Breast epithelium (tissue), 4 donors: ENCODE measurements around the gene PRKAR1B. TPM values are rescaled to one million over a fixed set of nuclear protein-coding genes. Genes with fewer than 3 reads are reported as not detected.

Source experiments
- DNase-seq, 2 donors: peaks; one replicate each; pipeline ENCODE4 v3.0.0-alpha.2; 2019; ENCODE audit warnings: low spot score in 2 of 2
- H3K27ac ChIP-seq, 2 donors: fragments of 200-600 bp; sonication (generic) in 1 of 2; one replicate each; pipeline ENCODE4 v1.5.1; 2016 to 2019; ENCODE audit warnings: mild to moderate bottlenecking in 1 of 2
- H3K27me3 ChIP-seq, 2 donors: fragments of 200-600 bp; sonication (generic) in 1 of 2; one replicate each; pipeline versions ENCODE4 v1.5.1 to v1.6.0; 2017 to 2019; ENCODE audit warnings: control low read depth in 1 of 2, mild to moderate bottlenecking in 1 of 2
- H3K36me3 ChIP-seq: fragments of 200-600 bp; one replicate; pipeline ENCODE4 v1.5.1; 2019
- H3K4me1 ChIP-seq, 2 donors: fragments of 200-600 bp; sonication (generic); one replicate each; pipeline ENCODE4 v1.5.1; 2016 to 2019; ENCODE audit warnings: control low read depth in 1 of 2
- H3K4me3 ChIP-seq, 3 donors: fragments of 200-600 bp; sonication (generic); 1 replicate in 2 of 3; 2 replicates in 1 of 3; pipeline ENCODE4 v1.5.1; 2016 to 2019; ENCODE audit warnings: mild to moderate bottlenecking in 3 of 3, moderate library complexity in 2 of 3
- H3K9me3 ChIP-seq, 2 donors: fragments of 200-600 bp; sonication (generic) in 1 of 2; one replicate each; pipeline ENCODE4 v1.5.1; 2016 to 2019; ENCODE audit warnings: control low read depth in 1 of 2
- POLR2A ChIP-seq: fragments of 450-650 bp; IDR thresholded peaks from one replicate; pipeline ENCODE4 v1.6.1; 2016; ENCODE audit warnings: antibody characterized with exemption, mild to moderate bottlenecking, moderate library complexity
- POLR2AphosphoS5 ChIP-seq, 3 donors: sonication (generic); formaldehyde crosslinking; IDR thresholded peaks; one replicate each; pipeline ENCODE4 v1.6.1; 2017; ENCODE audit warnings: antibody characterized with exemption in 3 of 3
- intact Hi-C: fragments of 100-400 bp; cut with DNase I; formaldehyde crosslinking; loops from one replicate; pipeline ENCODE4 v1.15.1; 2023; ENCODE audit warnings: low total_unique reads
- total RNA-seq, 3 donors: library from RNA; depleted of rRNA; stranded (reverse); fragments of >200 nt; gene quantifications; one replicate each; pipeline ENCODE4 v1.1.0, GENCODE V29; 2016
- TF ChIP-seq, protein P1 (sequence below), 3 donors: fragments of 450-650 bp; IDR thresholded peaks; one replicate each; pipeline ENCODE4 v1.5.1; 2016 to 2017; ENCODE audit warnings: antibody characterized with exemption in 3 of 3, mild to moderate bottlenecking in 3 of 3, moderate library complexity in 3 of 3

The PRKAR1B gene
- 10 to 100 TPM in 1 of 3 donors, 1 to 10 TPM in 2; 3.7 to 10.5 (median 7.9) TPM for total RNA-seq

DNA sequence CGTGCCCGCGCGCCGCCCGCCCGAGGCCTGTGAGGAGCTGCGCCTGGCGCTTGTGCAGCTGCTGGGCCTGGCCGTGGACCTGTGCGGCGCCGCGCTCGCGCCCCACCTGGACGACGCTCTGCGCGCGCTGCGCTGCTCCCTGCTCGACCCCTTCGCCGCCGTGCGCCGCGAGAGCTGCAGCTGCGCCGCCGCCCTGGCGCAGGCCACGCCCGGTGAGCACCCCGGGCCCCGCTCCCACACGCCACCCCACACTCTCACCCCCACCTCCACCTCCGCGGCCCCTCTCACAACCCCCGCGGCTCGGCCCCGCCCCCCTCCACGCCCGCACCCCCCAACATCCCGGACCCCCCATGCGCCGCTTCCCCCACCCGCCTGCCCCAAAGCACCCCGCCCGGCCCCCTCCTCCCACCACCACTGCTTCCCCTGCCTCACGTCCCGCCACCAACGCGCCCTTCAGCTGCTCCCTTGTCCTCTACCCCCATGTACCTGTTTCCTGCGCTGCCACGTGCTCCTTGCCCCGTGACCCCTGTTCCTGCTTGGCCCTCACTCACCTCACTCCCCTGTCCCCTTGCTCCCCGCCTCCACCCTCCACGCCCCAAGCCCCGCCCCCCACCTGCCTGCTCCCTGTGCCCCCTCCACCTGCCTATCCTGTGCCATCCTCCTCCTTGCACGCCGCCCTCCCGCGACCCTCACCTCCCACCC lies at the start of gene PRKAR1B:
PRKAR1B (minus strand) TSS at position 178 of the 702 bp plus-strand sequence. CDS start 15,776 bp downstream, outside the sequence.
- H3K4me1 ChIP-seq = peaks cover 4 to 8% of the 10 kb centered on the region in 2 donors
- DNase-seq = peak in 1 of 2 donors; percentile 41
- no peaks in the 10 kb centered on the region for H3K36me3 ChIP-seq
- H3K27me3 ChIP-seq = no peaks in the 10 kb centered on the region
- TF ChIP-seq POLR2AphosphoS5 (IDR thresholded peaks at IDR 0.05) (no peak), POLR2A (no peak)
- TF ChIP-seq, protein P1, sequence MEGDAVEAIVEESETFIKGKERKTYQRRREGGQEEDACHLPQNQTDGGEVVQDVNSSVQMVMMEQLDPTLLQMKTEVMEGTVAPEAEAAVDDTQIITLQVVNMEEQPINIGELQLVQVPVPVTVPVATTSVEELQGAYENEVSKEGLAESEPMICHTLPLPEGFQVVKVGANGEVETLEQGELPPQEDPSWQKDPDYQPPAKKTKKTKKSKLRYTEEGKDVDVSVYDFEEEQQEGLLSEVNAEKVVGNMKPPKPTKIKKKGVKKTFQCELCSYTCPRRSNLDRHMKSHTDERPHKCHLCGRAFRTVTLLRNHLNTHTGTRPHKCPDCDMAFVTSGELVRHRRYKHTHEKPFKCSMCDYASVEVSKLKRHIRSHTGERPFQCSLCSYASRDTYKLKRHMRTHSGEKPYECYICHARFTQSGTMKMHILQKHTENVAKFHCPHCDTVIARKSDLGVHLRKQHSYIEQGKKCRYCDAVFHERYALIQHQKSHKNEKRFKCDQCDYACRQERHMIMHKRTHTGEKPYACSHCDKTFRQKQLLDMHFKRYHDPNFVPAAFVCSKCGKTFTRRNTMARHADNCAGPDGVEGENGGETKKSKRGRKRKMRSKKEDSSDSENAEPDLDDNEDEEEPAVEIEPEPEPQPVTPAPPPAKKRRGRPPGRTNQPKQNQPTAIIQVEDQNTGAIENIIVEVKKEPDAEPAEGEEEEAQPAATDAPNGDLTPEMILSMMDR (IDR thresholded peaks at IDR 0.05) = no peak
- H3K27ac ChIP-seq = peak within 1 kb of the TSS; percentile 33 to 77
- H3K9me3 ChIP-seq = no peaks in the 10 kb centered on the region
- peak within 1 kb of the TSS; percentile 78 to 97 (median 96) for H3K4me3 ChIP-seq
- intact Hi-C loops = loop anchor here (2.0 kb wide), 1 partner anchor 36 kb away; no protein-coding TSS in a partner anchor

DNA sequence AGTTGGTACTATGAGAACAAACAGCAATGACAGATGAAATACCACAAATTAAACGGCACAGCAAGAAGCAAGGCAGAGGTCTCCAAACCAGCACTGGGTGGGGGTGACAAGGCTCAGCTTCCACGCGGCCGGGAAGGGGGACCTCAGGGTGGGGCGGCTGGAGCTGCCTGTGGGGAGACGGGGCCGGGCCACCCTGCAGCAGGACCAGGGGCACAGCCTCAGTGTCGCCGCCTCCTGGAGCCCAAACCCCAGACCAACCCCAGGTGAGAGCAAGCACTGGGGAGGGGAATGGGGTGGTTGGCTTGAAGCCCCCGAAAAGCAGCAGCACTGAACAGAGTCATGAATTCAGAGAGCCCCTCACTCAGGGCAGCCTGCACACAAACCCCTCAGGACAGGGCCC lies 49.3 kb upstream of the PRKAR1B start:
- no peaks in the 10 kb centered on the region for H3K4me1 ChIP-seq
- H3K27me3 ChIP-seq = no peaks in the 10 kb centered on the region
- H3K4me3 ChIP-seq = no peak overlapping the region
- no peak for DNase-seq
- H3K27ac ChIP-seq = no peak overlapping the region
- no peaks in the 10 kb centered on the region for H3K36me3 ChIP-seq
- H3K9me3 ChIP-seq = no peaks in the 10 kb centered on the region
- TF ChIP-seq, protein P1 (IDR thresholded peaks at IDR 0.05) = no peak
- TF ChIP-seq POLR2AphosphoS5 (IDR thresholded peaks at IDR 0.05) (no peak), POLR2A (no peak)
- intact Hi-C loops = loop anchor here (10.0 kb wide), 1 partner anchor 452 kb away; no protein-coding TSS in a partner anchor

DNA sequence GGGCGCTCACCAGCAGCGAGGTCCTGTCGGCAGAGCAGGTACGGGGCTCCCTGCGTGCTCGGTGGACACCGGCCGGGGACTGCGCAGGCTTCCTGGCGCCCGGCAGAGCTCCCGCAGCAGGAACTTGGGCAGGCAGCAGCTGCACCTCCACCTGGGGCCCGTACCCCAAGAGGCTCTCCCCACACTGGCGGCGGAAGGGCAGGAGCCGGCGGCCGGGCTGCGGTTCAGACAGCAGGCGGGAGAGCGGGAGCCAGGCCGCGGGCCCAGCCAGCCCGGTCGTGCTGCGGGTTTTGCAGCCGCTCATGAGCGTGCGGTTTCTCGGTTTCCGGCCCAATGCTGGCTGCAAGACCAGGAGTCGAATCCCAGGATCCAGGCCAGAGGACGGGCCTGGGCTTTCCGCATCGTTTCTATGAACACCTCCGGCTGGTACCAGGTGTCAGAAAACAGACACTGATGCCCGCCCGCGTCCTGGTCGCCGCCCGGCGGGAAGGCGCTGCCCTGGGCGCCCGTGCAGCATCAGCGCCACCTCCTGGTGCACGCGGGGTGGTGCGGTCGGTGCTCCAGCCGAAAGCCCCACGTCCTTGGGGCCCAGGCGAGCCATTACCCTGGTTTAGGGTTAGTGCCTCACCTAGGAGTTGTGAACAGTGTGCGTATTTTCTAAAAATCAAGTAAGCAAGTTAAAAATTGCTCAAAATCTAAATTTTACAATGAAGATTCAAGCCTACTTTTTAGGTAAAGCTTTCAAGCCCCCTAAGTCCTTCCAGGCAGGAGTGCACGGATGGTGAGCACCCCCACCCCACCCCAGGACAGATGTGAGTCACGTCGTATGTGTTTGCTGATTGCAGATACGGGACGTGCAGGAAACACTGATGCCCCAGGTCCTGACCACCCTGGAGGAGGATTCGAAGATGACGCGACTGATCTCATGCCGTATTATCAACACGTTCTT lies 47.4 kb upstream of the PRKAR1B start:
- peak in 1 of 2 donors; percentile 50 for DNase-seq
- intact Hi-C loops = loop anchor here (10.0 kb wide), 1 partner anchor 450 kb away; no protein-coding TSS in a partner anchor
- no peaks in the 10 kb centered on the region for H3K36me3 ChIP-seq

DNA sequence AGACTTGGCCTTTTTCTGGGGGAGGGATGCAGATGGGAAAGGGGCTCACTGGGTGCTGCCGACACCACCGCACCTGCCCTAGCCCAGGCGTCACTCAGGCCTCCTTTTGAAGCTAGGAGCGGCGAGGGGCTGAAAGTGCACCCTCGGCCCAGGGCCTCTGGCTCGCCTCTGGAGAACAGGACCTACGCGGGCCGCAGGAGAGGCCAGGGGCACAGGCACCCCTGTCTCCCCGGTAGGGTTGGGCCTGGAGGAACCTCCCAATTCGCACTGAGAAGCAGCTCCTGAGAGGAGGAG lies 46.5 kb upstream of the PRKAR1B start:
- DNase-seq = no peak
- Histone ChIP-seq H3K4me3 (no peak overlapping the region), H3K27ac (no peak overlapping the region), H3K36me3 (no peaks in the 10 kb centered on the region), H3K27me3 (no peaks in the 10 kb centered on the region), H3K9me3 (no peaks in the 10 kb centered on the region), H3K4me1 (no peaks in the 10 kb centered on the region)
- TF ChIP-seq, protein P1 (IDR thresholded peaks at IDR 0.05) = no peak
- no peak for TF ChIP-seq POLR2AphosphoS5 (IDR thresholded peaks at IDR 0.05)
- TF ChIP-seq POLR2A = no peak
- intact Hi-C loops = loop anchor here (10.0 kb wide), 1 partner anchor 449 kb away; no protein-coding TSS in a partner anchor

More for the DNA sequence above, 47.4 kb upstream of the PRKAR1B start:
- H3K4me1 ChIP-seq = no peaks in the 10 kb centered on the region
- H3K27ac ChIP-seq = no peak overlapping the region
- H3K4me3 ChIP-seq = peak overlapping the region in 1 of 3 donors; percentile 0
- TF ChIP-seq, protein P1 (IDR thresholded peaks at IDR 0.05) = peak; percentile 80 to 95 (median 83)
- TF ChIP-seq POLR2AphosphoS5 (IDR thresholded peaks at IDR 0.05) = no peak
- TF ChIP-seq POLR2A = no peak
- H3K27me3 ChIP-seq = no peaks in the 10 kb centered on the region
- no peaks in the 10 kb centered on the region for H3K9me3 ChIP-seq
